GM12865 (cell line): ENCODE measurements around the gene EFHD2.

Experiments
- DNase-seq: peaks from one replicate; pipeline ENCODE4 v3.0.0; 2010; ENCODE audit warnings: low read depth
- H3K4me3 ChIP-seq: 2 replicates; pipeline ENCODE4 v1.5.1; 2011; ENCODE audit warnings: mild to moderate bottlenecking, low read depth, low read length, control low read depth
- CTCF ChIP-seq: IDR thresholded peaks from 2 replicates; pipeline ENCODE4 v1.5.1; 2011; ENCODE audit warnings: low read length, control low read depth, low read depth, inconsistent platforms; ENCODE audit not compliant: insufficient read depth; ENCODE audit errors: missing control alignments

EFHD2 gene

GRCh38 chr1:15448877-15449462 is 39.3 kb downstream of the EFHD2 start:
- no peak for DNase-seq
- no peak for TF ChIP-seq CTCF
- H3K4me3 ChIP-seq, result no peak overlapping the region

GRCh38 chr1:15449567-15449966 is 39.9 kb downstream of the EFHD2 start:
- TF ChIP-seq CTCF, result no peak
- no peak for DNase-seq
- H3K4me3 ChIP-seq, result no peak overlapping the region

GRCh38 chr1:15451014-15451722 is 41.5 kb downstream of the EFHD2 start:
- no peak for DNase-seq
- H3K4me3 ChIP-seq, result no peak overlapping the region
- no peak for TF ChIP-seq CTCF

- no peak overlapping the region for H3K4me3 ChIP-seq
- TF ChIP-seq CTCF, result no peak
- no peak for DNase-seq
Observed at GRCh38 chr1:15452216-15452615, 42.5 kb downstream of the EFHD2 start.

- DNase-seq, result no peak
- no peak for TF ChIP-seq CTCF
- no peak overlapping the region for H3K4me3 ChIP-seq
Observed at GRCh38 chr1:15452866-15453571, 43.3 kb downstream of the EFHD2 start.

GRCh38 chr1:15453734-15454133 is 44.0 kb downstream of the EFHD2 start:
- no peak for DNase-seq
- TF ChIP-seq CTCF, result no peak
- H3K4me3 ChIP-seq, result no peak overlapping the region
